Common myeloid progenitor, CD34-positive (primary cell): Measurements from ENCODE around the gene SEPTIN5.
"Not testable (repeated sequence)": the region's sequence is repeated elsewhere in the genome, so short reads cannot be mapped to it uniquely, and the experiment has no call there.

Experiments
- CTCF ChIA-PET: fragments of 350-600 bp; sonication (Branson Sonifier 250); formaldehyde crosslinking; loops from one replicate; lab custom pipeline; 2021; ENCODE audit warnings: antibody characterized with exemption; lab: Charles Lee
- POLR2A ChIA-PET: fragments of 350-600 bp; sonication (Branson Sonifier 250); formaldehyde crosslinking; loops from one replicate; lab custom pipeline; 2021; ENCODE audit warnings: antibody characterized with exemption; lab: Charles Lee
- DNase-seq, 3 donors: peaks; one replicate each; pipeline versions ENCODE4 v3.0.0 to v3.0.0-alpha.2; 2013
- H3K27ac ChIP-seq, 2 experiments: 1 replicate in 1 of 2; 2 replicates in 1 of 2; pipeline ENCODE4 v1.7.0; 2013; ENCODE audit warnings: inconsistent platforms in 2 of 2, low read length in 2 of 2, mild to moderate bottlenecking in 2 of 2, low read depth in 1 of 2, moderate library complexity in 1 of 2; ENCODE audit not compliant: severe bottlenecking in 2 of 2, insufficient read depth in 1 of 2, poor library complexity in 1 of 2
- H3K27me3 ChIP-seq, 5 experiments: replicated peaks in 2 of 5; 1 replicate in 3 of 5; 2 replicates in 2 of 5; pipeline versions ENCODE4 v1.6.1 to v1.7.0; 2013; ENCODE audit warnings: low read length in 4 of 5, mild to moderate bottlenecking in 2 of 5, moderate library complexity in 2 of 5, inconsistent platforms in 1 of 5; ENCODE audit not compliant: insufficient read depth in 5 of 5, control insufficient read depth in 4 of 5
- H3K36me3 ChIP-seq, 4 experiments: 1 replicate in 2 of 4; 2 replicates in 2 of 4; pipeline versions ENCODE4 v1.6.1 to v1.7.0; 2013; ENCODE audit warnings: low read length in 3 of 4, control low read depth in 1 of 4, mild to moderate bottlenecking in 1 of 4; ENCODE audit not compliant: control insufficient read depth in 4 of 4, insufficient read depth in 4 of 4
- H3K4me1 ChIP-seq, 4 experiments: 1 replicate in 3 of 4; 2 replicates in 1 of 4; pipeline versions ENCODE4 v1.6.1 to v1.7.1; 2013; ENCODE audit warnings: low read length in 3 of 4, mild to moderate bottlenecking in 3 of 4, control low read depth in 1 of 4, inconsistent platforms in 1 of 4, moderate library complexity in 1 of 4; ENCODE audit not compliant: control insufficient read depth in 4 of 4, insufficient read depth in 4 of 4; ENCODE audit errors: control extremely low read depth in 1 of 4
- H3K4me3 ChIP-seq, 7 experiments: 1 replicate in 4 of 7; 2 replicates in 3 of 7; pipeline versions ENCODE4 v1.5.1 to v1.7.0; 2013; ENCODE audit warnings: mild to moderate bottlenecking in 7 of 7, low read length in 6 of 7, moderate library complexity in 6 of 7, inconsistent platforms in 2 of 7, low read depth in 2 of 7, control low read depth in 1 of 7; ENCODE audit not compliant: insufficient read depth in 4 of 7, control insufficient read depth in 1 of 7; ENCODE audit errors: extremely low read depth in 1 of 7
- H3K9me3 ChIP-seq, 5 experiments: 1 replicate in 4 of 5; 2 replicates in 1 of 5; pipeline versions ENCODE4 v1.6.1 to v1.7.1; 2013; ENCODE audit warnings: low read length in 4 of 5, mild to moderate bottlenecking in 2 of 5, inconsistent platforms in 1 of 5, low read depth in 1 of 5, moderate library complexity in 1 of 5; ENCODE audit not compliant: control insufficient read depth in 4 of 5, insufficient read depth in 2 of 5; ENCODE audit errors: control extremely low read depth in 1 of 5
- WGBS: methylation state at CpG from one replicate; pipeline ENCODE4 v1.1.5; 2013; ENCODE audit not compliant: insufficient coverage; 5-methylcytosine and 5-hydroxymethylcytosine counted together

Gene SEPTIN5

GRCh38 chr22:19724927-19725661 lies 10.8 kb downstream of the SEPTIN5 start:
- WGBS: 89% methylated on average over 38 of the region's 45 CpGs
- peaks cover 0 to 40% (median 28%) of the 10 kb centered on the region in 4 experiments for H3K4me1 ChIP-seq
- ChIA-PET CTCF (no interaction called here), POLR2A (no interaction called here)
- H3K9me3 ChIP-seq: no peaks in the 10 kb centered on the region
- peaks cover 0 to 14% (median 6%) of the 10 kb centered on the region in 5 experiments for H3K27me3 ChIP-seq
- peaks cover 0 to 19% (median 4%) of the 10 kb centered on the region in 4 experiments for H3K36me3 ChIP-seq
- H3K27ac ChIP-seq: no peak overlapping the region
- DNase-seq: no peak
- H3K4me3 ChIP-seq: peak overlapping the region in 3 of 7 experiments; percentile 51 to 78 (median 64)

- 93% methylated on average over 83 of the region's 96 CpGs for WGBS
- POLR2A ChIA-PET, H3K36me3 ChIP-seq, DNase-seq, H3K9me3 ChIP-seq, CTCF ChIA-PET, H3K27ac ChIP-seq, H3K4me3 ChIP-seq: not testable (repeated sequence)
- Histone ChIP-seq H3K27me3 (peaks cover 0 to 14% (median 4%) of the 10 kb centered on the region in 5 experiments), H3K4me1 (peaks cover 0 to 42% (median 33%) of the 10 kb centered on the region in 4 experiments)
These were observed 11.9 kb downstream of the SEPTIN5 start for GRCh38 chr22:19726064-19726788.

- 85% methylated on average over 53 of the region's 61 CpGs for WGBS
- DNase-seq: no peak
- CTCF ChIA-PET: no interaction called here
- H3K27me3 ChIP-seq: peaks cover 0 to 14% (median 2%) of the 10 kb centered on the region in 5 experiments
- H3K4me3 ChIP-seq: no peak overlapping the region
- H3K4me1 ChIP-seq: peaks cover 0 to 35% (median 30%) of the 10 kb centered on the region in 4 experiments
- POLR2A ChIA-PET: no interaction called here
- no peak overlapping the region for H3K27ac ChIP-seq
- H3K9me3 ChIP-seq: no peaks in the 10 kb centered on the region
- no peaks in the 10 kb centered on the region for H3K36me3 ChIP-seq
These were observed 13.2 kb downstream of the SEPTIN5 start for GRCh38 chr22:19727310-19728150.

DNA sequence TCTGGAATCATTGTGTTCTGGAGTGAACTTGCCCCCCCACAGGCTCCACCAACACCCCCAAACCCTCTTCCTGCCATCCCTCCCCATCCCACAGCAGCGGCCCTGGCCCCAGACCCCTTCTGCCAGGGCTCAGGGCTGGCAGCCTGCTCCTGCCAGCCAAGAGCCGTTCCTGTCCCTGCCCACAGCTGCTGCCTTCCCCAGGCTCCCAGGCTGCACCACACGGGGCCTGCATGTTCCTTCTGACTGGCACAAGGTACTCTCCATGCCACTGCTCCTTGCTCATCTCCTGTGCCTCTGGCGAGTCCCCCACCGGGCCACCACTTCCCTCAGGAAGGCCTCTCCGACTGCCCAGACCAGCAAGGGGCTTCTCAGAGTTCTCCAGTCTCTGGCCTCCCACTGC lies 14.0 kb downstream of the SEPTIN5 start:
- H3K9me3 ChIP-seq: no peaks in the 10 kb centered on the region
- H3K4me1 ChIP-seq: peaks cover 0 to 28% (median 23%) of the 10 kb centered on the region in 4 experiments
- ChIA-PET CTCF (interaction anchor here (6.4 kb wide), 1 partner anchor 184 kb away, joined by 86 read pairs; no protein-coding TSS in a partner anchor), POLR2A (no interaction called here)
- peaks cover 0 to 14% (median 0%) of the 10 kb centered on the region in 5 experiments for H3K27me3 ChIP-seq
- no peaks in the 10 kb centered on the region for H3K36me3 ChIP-seq
- H3K4me3 ChIP-seq: no peak overlapping the region
- H3K27ac ChIP-seq: no peak overlapping the region
- no peak for DNase-seq
- WGBS: 92% methylated on average over 4 of the region's 6 CpGs

- CTCF ChIA-PET: interaction anchor here (2.1 to 6.4 kb wide), 4 partner anchors 27 to 184 kb away, joined by 6 to 86 read pairs (median 8); no protein-coding TSS in a partner anchor
- H3K27ac ChIP-seq: no peak overlapping the region
- DNase-seq: no peak
- H3K4me1 ChIP-seq: peaks cover 0 to 22% (median 17%) of the 10 kb centered on the region in 4 experiments
- H3K4me3 ChIP-seq: no peak overlapping the region
- H3K27me3 ChIP-seq: peaks cover 0 to 14% (median 0%) of the 10 kb centered on the region in 5 experiments
- no peaks in the 10 kb centered on the region for H3K9me3 ChIP-seq
- POLR2A ChIA-PET: no interaction called here
- no peaks in the 10 kb centered on the region for H3K36me3 ChIP-seq
- 82% methylated on average over 9 of the region's 10 CpGs for WGBS
These were observed 14.5 kb downstream of the SEPTIN5 start for GRCh38 chr22:19728836-19729235.

DNA sequence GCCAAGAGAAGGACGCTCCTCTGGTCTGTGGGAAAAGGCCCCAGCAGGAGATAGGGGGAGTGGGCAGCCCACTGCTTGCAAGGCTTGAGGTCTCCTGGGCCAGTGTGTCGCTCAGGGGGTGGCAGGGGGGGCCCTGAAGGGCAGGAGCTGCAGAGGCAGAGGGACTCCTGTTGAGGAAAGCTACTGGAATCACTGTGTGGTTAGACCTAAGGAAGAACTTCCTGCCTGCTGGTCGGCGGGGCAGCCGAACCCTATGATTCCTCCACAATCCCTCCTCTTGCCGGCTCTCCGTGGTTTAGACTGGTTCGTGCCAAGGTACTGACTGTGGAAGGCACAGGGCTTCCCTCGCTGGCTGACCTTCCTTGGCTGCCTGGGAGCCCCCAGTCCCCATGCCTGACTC lies 15.2 kb downstream of the SEPTIN5 start:
- 94% methylated on average over 9 of the region's 9 CpGs for WGBS
- H3K4me3 ChIP-seq: no peak overlapping the region
- H3K4me1 ChIP-seq: peaks cover 0 to 16% (median 10%) of the 10 kb centered on the region in 4 experiments
- ChIA-PET CTCF (interaction anchor here (1.2 to 6.4 kb wide), 12 partner anchors 12 to 225 kb away, joined by 5 to 86 read pairs (median 8); no protein-coding TSS in a partner anchor), POLR2A (no interaction called here)
- DNase-seq: no peak
- H3K27ac ChIP-seq: no peak overlapping the region
- H3K27me3 ChIP-seq: peaks cover 0 to 10% (median 0%) of the 10 kb centered on the region in 5 experiments
- no peaks in the 10 kb centered on the region for H3K36me3 ChIP-seq
- H3K9me3 ChIP-seq: no peaks in the 10 kb centered on the region
